DND-41 (cell line): ENCODE results near the gene ZNF277.

Source experiments
- ATAC-seq: fragments of 200-7000 bp; cut with Tn5 transposase; 3 replicates; pipeline ENCODE4 v1.9.1; 2021; ENCODE audit warnings: low read depth; ENCODE audit not compliant: insufficient read depth
- DNase-seq: peaks from one replicate; pipeline ENCODE4 v3.0.0-alpha.2; 2020
- H2AFZ ChIP-seq: 2 replicates; pipeline ENCODE4 v1.6.0; 2012; ENCODE audit warnings: low read depth, low read length
- H3K27ac ChIP-seq: 2 replicates; pipeline ENCODE4 v1.5.1; 2012; ENCODE audit warnings: low read length, inconsistent platforms
- H3K27me3 ChIP-seq: fragments of 200-600 bp; sonication (generic); 2 replicates; pipeline ENCODE4 v1.6.0; 2012; ENCODE audit warnings: low read length, mild to moderate bottlenecking, inconsistent platforms; ENCODE audit not compliant: insufficient read depth, poor library complexity
- H3K36me3 ChIP-seq: 2 replicates; pipeline ENCODE4 v1.5.1; 2012; ENCODE audit warnings: low read length, inconsistent platforms; ENCODE audit not compliant: insufficient read depth
- H3K4me1 ChIP-seq: 2 replicates; pipeline ENCODE4 v1.5.1; 2012; ENCODE audit warnings: mild to moderate bottlenecking, low read length; ENCODE audit not compliant: insufficient read depth
- H3K4me2 ChIP-seq: 2 replicates; pipeline ENCODE4 v1.6.0; 2012; ENCODE audit warnings: mild to moderate bottlenecking, moderate library complexity, low read length, inconsistent platforms; ENCODE audit not compliant: insufficient read depth
- H3K4me3 ChIP-seq, 2 experiments: fragments of 200-600 bp in 1 of 2; shearing (Covaris generic) in 1 of 2; 2 replicates each; pipeline ENCODE4 v1.5.1; 2012 to 2016; ENCODE audit warnings: inconsistent platforms in 2 of 2, low read length in 2 of 2, mild to moderate bottlenecking in 2 of 2, low read depth in 1 of 2, moderate library complexity in 1 of 2
- H3K79me2 ChIP-seq: 2 replicates; pipeline ENCODE4 v1.6.0; 2012; ENCODE audit warnings: low read length, inconsistent platforms; ENCODE audit not compliant: insufficient read depth
- H3K9ac ChIP-seq: 2 replicates; pipeline ENCODE4 v1.6.0; 2012; ENCODE audit warnings: low read depth, mild to moderate bottlenecking, inconsistent platforms, low read length, moderate library complexity
- H3K9me3 ChIP-seq: 2 replicates; pipeline ENCODE4 v1.5.1; 2012; ENCODE audit warnings: low read length, moderate library complexity, mild to moderate bottlenecking, inconsistent platforms; ENCODE audit not compliant: insufficient read depth, severe bottlenecking
- H4K20me1 ChIP-seq: 2 replicates; pipeline ENCODE4 v1.6.0; 2012; ENCODE audit warnings: low read length; ENCODE audit not compliant: insufficient read depth
- CTCF ChIP-seq: IDR thresholded peaks from 2 replicates; pipeline ENCODE4 v1.5.1; 2012; ENCODE audit warnings: borderline replicate concordance, low read length, moderate library complexity, mild to moderate bottlenecking; ENCODE audit not compliant: poor library complexity, severe bottlenecking; ENCODE audit errors: extremely low read depth
- EZH2 ChIP-seq: IDR thresholded peaks from 3 replicates; pipeline ENCODE4 v1.6.1; 2012; ENCODE audit warnings: borderline replicate concordance, low read depth, mild to moderate bottlenecking, moderate library complexity, low read length, inconsistent platforms; ENCODE audit not compliant: severe bottlenecking

ZNF277 gene

GRCh38 chr7:112197322-112197721, 9.2 kb upstream of the ZNF277 start:
- Histone ChIP-seq H3K4me1 (no peaks in the 10 kb centered on the region), H3K9ac (no peak overlapping the region), H2AFZ (no peak overlapping the region), H3K36me3 (no peaks in the 10 kb centered on the region), H3K27me3 (no peaks in the 10 kb centered on the region), H3K79me2 (no peaks in the 10 kb centered on the region), H3K4me2 (no peak overlapping the region), H3K9me3 (no peaks in the 10 kb centered on the region), H3K4me3 (no peak overlapping the region), H4K20me1 (no peaks in the 10 kb centered on the region), H3K27ac (no peak overlapping the region)
- DNase-seq (no peak), ATAC-seq (no peak)
- TF ChIP-seq EZH2 (no peak), CTCF (no peak)

GRCh38 chr7:112199035-112199655, 7.3 kb upstream of the ZNF277 start:
- DNase-seq (no peak), ATAC-seq (no peak)
- H3K4me3 ChIP-seq = no peak overlapping the region
- no peak overlapping the region for H3K9ac ChIP-seq
- no peak overlapping the region for H3K27ac ChIP-seq
- H3K9me3 ChIP-seq = no peaks in the 10 kb centered on the region
- no peaks in the 10 kb centered on the region for H3K36me3 ChIP-seq
- peaks cover 14% of the 10 kb centered on the region for H3K4me1 ChIP-seq
- H3K4me2 ChIP-seq = no peak overlapping the region
- H4K20me1 ChIP-seq = no peaks in the 10 kb centered on the region
- H3K27me3 ChIP-seq = peaks cover 8% of the 10 kb centered on the region
- no peak overlapping the region for H2AFZ ChIP-seq
- no peaks in the 10 kb centered on the region for H3K79me2 ChIP-seq
- TF ChIP-seq CTCF = no peak
- TF ChIP-seq EZH2 = no peak

- Histone ChIP-seq H3K36me3 (no peaks in the 10 kb centered on the region), H3K4me1 (peaks cover 20% of the 10 kb centered on the region), H3K27ac (no peak overlapping the region), H3K4me3 (no peak overlapping the region), H3K4me2 (no peak overlapping the region), H4K20me1 (no peaks in the 10 kb centered on the region), H3K79me2 (no peaks in the 10 kb centered on the region), H3K9me3 (no peaks in the 10 kb centered on the region), H3K9ac (no peak overlapping the region), H2AFZ (no peak overlapping the region), H3K27me3 (peaks cover 13% of the 10 kb centered on the region)
- no peak for DNase-seq
- ATAC-seq = no peak
- TF ChIP-seq EZH2 (no peak), CTCF (no peak)
Measured at GRCh38 chr7:112199672-112200071, 6.8 kb upstream of the ZNF277 start.
